Osteoblast (primary cell): Measurements from ENCODE around the gene SPEG. TPM values are rescaled to one million over a fixed set of nuclear protein-coding genes. Genes with fewer than 3 reads are reported as not detected.

ENCODE experiments used
- DNase-seq: peaks from one replicate; pipeline ENCODE4 v3.0.0; 2011; ENCODE audit warnings: low spot score, mixed read lengths; ENCODE audit not compliant: insufficient read length; ENCODE audit errors: missing footprints
- H2AFZ ChIP-seq: 2 replicates; pipeline ENCODE4 v1.6.0; 2011; ENCODE audit warnings: mild to moderate bottlenecking, low read length
- H3K27ac ChIP-seq: 2 replicates; pipeline ENCODE4 v1.5.1; 2011; ENCODE audit warnings: mild to moderate bottlenecking, low read depth, low read length, moderate library complexity
- H3K27me3 ChIP-seq: 2 replicates; pipeline ENCODE4 v1.6.0; 2012; ENCODE audit warnings: mild to moderate bottlenecking, control low read depth, inconsistent platforms, low read length, moderate library complexity; ENCODE audit not compliant: insufficient read depth
- H3K36me3 ChIP-seq: 2 replicates; pipeline ENCODE4 v1.5.1; 2011; ENCODE audit warnings: mild to moderate bottlenecking, low read length, control low read depth, moderate library complexity; ENCODE audit not compliant: insufficient read depth
- H3K4me1 ChIP-seq: 2 replicates; pipeline ENCODE4 v1.5.1; 2011; ENCODE audit warnings: mild to moderate bottlenecking, low read length, control low read depth, moderate library complexity; ENCODE audit not compliant: insufficient read depth
- H3K4me2 ChIP-seq: 2 replicates; pipeline ENCODE4 v1.6.0; 2011; ENCODE audit warnings: mild to moderate bottlenecking, low read length; ENCODE audit not compliant: insufficient read depth
- H3K4me3 ChIP-seq: fragments of 200-600 bp; sonication (generic); 3 replicates; pipeline ENCODE4 v1.5.1; 2012; ENCODE audit warnings: mild to moderate bottlenecking, low read length, inconsistent platforms; ENCODE audit not compliant: insufficient read depth
- H3K79me2 ChIP-seq: 2 replicates; pipeline ENCODE4 v1.6.0; 2012; ENCODE audit warnings: mild to moderate bottlenecking, low read length, control low read depth, inconsistent platforms; ENCODE audit not compliant: insufficient read depth
- H3K9me3 ChIP-seq: 2 replicates; pipeline ENCODE4 v1.5.1; 2011; ENCODE audit warnings: low read depth, low read length, control low read depth
- H4K20me1 ChIP-seq: 2 replicates; pipeline ENCODE4 v1.6.0; 2012; ENCODE audit warnings: mild to moderate bottlenecking, low read length, control low read depth; ENCODE audit not compliant: insufficient read depth
- CTCF ChIP-seq: IDR thresholded peaks from 2 replicates; pipeline ENCODE4 v1.5.1; 2011; ENCODE audit warnings: mild to moderate bottlenecking, low read depth, low read length, moderate library complexity; ENCODE audit errors: extremely low read depth
- total RNA-seq: library from RNA; depleted of rRNA; stranded (reverse); fragments of >200 nt; gene quantifications from 2 replicates; pipeline ENCODE4 v1.2.3, GENCODE V29; 2012

The SPEG gene
- total RNA-seq, 1 donor: 26.4 TPM

- Histone ChIP-seq H3K9me3 (peaks cover 3% of the 10 kb centered on the region), H3K27ac (no peak overlapping the region), H3K4me2 (no peak overlapping the region), H3K27me3 (no peaks in the 10 kb centered on the region), H3K4me1 (peaks cover 22% of the 10 kb centered on the region), H4K20me1 (no peaks in the 10 kb centered on the region), H3K4me3 (no peak overlapping the region), H3K79me2 (no peaks in the 10 kb centered on the region), H2AFZ (no peak overlapping the region), H3K36me3 (no peaks in the 10 kb centered on the region)
- DNase-seq: peak; percentile 53
- TF ChIP-seq CTCF: no peak
Measured at GRCh38 chr2:219408204-219408603, 26.4 kb upstream of the SPEG start.

- peaks cover 22% of the 10 kb centered on the region for H3K4me1 ChIP-seq
- H2AFZ ChIP-seq: no peak overlapping the region
- H3K4me3 ChIP-seq: no peak overlapping the region
- H3K36me3 ChIP-seq: no peaks in the 10 kb centered on the region
- no peak overlapping the region for H3K4me2 ChIP-seq
- H3K9me3 ChIP-seq: peaks cover 3% of the 10 kb centered on the region
- no peaks in the 10 kb centered on the region for H3K79me2 ChIP-seq
- TF ChIP-seq CTCF: no peak
- no peaks in the 10 kb centered on the region for H3K27me3 ChIP-seq
- no peak overlapping the region for H3K27ac ChIP-seq
- no peaks in the 10 kb centered on the region for H4K20me1 ChIP-seq
- DNase-seq: peak; percentile 66
Measured at GRCh38 chr2:219408631-219409030, 26.0 kb upstream of the SPEG start.

GRCh38 chr2:219409619-219410018 lies 25.0 kb upstream of the SPEG start:
- no peak for TF ChIP-seq CTCF
- Histone ChIP-seq H3K4me3 (no peak overlapping the region), H4K20me1 (no peaks in the 10 kb centered on the region)

GRCh38 chr2:219410390-219410789 lies 24.3 kb upstream of the SPEG start:
- Histone ChIP-seq H2AFZ (no peak overlapping the region), H4K20me1 (no peaks in the 10 kb centered on the region), H3K9me3 (peaks cover 3% of the 10 kb centered on the region), H3K27me3 (no peaks in the 10 kb centered on the region), H3K36me3 (no peaks in the 10 kb centered on the region), H3K27ac (no peak overlapping the region), H3K4me2 (no peak overlapping the region), H3K79me2 (no peaks in the 10 kb centered on the region), H3K4me1 (peaks cover 22% of the 10 kb centered on the region), H3K4me3 (no peak overlapping the region)
- DNase-seq: no peak
- no peak for TF ChIP-seq CTCF

More at GRCh38 chr2:219409619-219410018, 25.0 kb upstream of the SPEG start:
- Histone ChIP-seq H2AFZ (no peak overlapping the region), H3K9me3 (peaks cover 3% of the 10 kb centered on the region), H3K79me2 (no peaks in the 10 kb centered on the region), H3K4me1 (peaks cover 22% of the 10 kb centered on the region), H3K27ac (no peak overlapping the region), H3K27me3 (no peaks in the 10 kb centered on the region), H3K36me3 (no peaks in the 10 kb centered on the region), H3K4me2 (no peak overlapping the region)
- no peak for DNase-seq
